Tibial nerve (tissue), 4 donors: ENCODE results near the gene ALDH3B1. TPM values are rescaled to one million over a fixed set of nuclear protein-coding genes. Genes with fewer than 3 reads are reported as not detected.
A peak's percentile ranks its signal among the peaks of the same experiment; 100 is the strongest.

Source experiments
- DNase-seq, 2 donors: peaks; one replicate each; pipeline ENCODE4 v3.0.0-alpha.2; 2019; ENCODE audit warnings: low spot score in 2 of 2
- H3K27ac ChIP-seq, 4 donors: fragments of 200-600 bp; sonication (generic) in 3 of 4; one replicate each; pipeline ENCODE4 v1.5.1; 2017 to 2019; ENCODE audit warnings: mild to moderate bottlenecking in 1 of 4
- H3K27me3 ChIP-seq, 2 donors: fragments of 200-600 bp; sonication (generic) in 1 of 2; one replicate each; pipeline versions ENCODE4 v1.5.1 to v1.6.0; 2017 to 2019
- H3K36me3 ChIP-seq, 3 donors: fragments of 200-600 bp; sonication (generic); one replicate each; pipeline ENCODE4 v1.5.1; 2018 to 2019
- H3K4me1 ChIP-seq, 4 donors: fragments of 200-600 bp; sonication (generic) in 3 of 4; one replicate each; pipeline ENCODE4 v1.5.1; 2017 to 2019
- H3K4me3 ChIP-seq, 4 donors: fragments of 200-600 bp; sonication (generic) in 3 of 4; one replicate each; pipeline ENCODE4 v1.5.1; 2017 to 2019; ENCODE audit warnings: mild to moderate bottlenecking in 1 of 4, moderate library complexity in 1 of 4
- H3K9me3 ChIP-seq, 4 donors: fragments of 200-600 bp; sonication (generic) in 3 of 4; one replicate each; pipeline ENCODE4 v1.5.1; 2017 to 2019
- CTCF ChIP-seq, 5 experiments: fragments of 200-600 bp in 3 of 5; fragments of 450-650 bp in 2 of 5; sonication (generic) in 3 of 5; IDR thresholded peaks; one replicate each; pipeline ENCODE4 v1.5.1; 2016 to 2019; ENCODE audit warnings: antibody characterized with exemption in 5 of 5, mild to moderate bottlenecking in 3 of 5, moderate library complexity in 2 of 5
- EP300 ChIP-seq, 2 donors: sonication (generic); formaldehyde crosslinking; IDR thresholded peaks; one replicate each; pipeline ENCODE4 v1.6.1; 2017; ENCODE audit warnings: antibody characterized with exemption in 2 of 2, mild to moderate bottlenecking in 1 of 2
- POLR2A ChIP-seq, 2 donors: fragments of 450-650 bp; IDR thresholded peaks; one replicate each; pipeline ENCODE4 v1.6.1; 2017; ENCODE audit warnings: antibody characterized with exemption in 2 of 2, mild to moderate bottlenecking in 2 of 2, moderate library complexity in 2 of 2
- WGBS, 2 donors: methylation state at CpG; one replicate each; pipeline ENCODE4 v1.1.5; 2018; 5-methylcytosine and 5-hydroxymethylcytosine counted together
- small RNA-seq: library from RNA; depleted of rRNA; stranded (forward); fragments of <200 nt; gene quantifications from one replicate; pipeline ENCODE3, GENCODE V24; 2016
- total RNA-seq, 4 donors: library from RNA; depleted of rRNA; stranded (reverse); fragments of >200 nt; gene quantifications; one replicate each; pipeline ENCODE4 v1.1.0, GENCODE V29; 2016

The ALDH3B1 gene
- total RNA-seq, 4 donors from 2014 or later, result 80.4 to 137 (median 91.8) TPM

DNA sequence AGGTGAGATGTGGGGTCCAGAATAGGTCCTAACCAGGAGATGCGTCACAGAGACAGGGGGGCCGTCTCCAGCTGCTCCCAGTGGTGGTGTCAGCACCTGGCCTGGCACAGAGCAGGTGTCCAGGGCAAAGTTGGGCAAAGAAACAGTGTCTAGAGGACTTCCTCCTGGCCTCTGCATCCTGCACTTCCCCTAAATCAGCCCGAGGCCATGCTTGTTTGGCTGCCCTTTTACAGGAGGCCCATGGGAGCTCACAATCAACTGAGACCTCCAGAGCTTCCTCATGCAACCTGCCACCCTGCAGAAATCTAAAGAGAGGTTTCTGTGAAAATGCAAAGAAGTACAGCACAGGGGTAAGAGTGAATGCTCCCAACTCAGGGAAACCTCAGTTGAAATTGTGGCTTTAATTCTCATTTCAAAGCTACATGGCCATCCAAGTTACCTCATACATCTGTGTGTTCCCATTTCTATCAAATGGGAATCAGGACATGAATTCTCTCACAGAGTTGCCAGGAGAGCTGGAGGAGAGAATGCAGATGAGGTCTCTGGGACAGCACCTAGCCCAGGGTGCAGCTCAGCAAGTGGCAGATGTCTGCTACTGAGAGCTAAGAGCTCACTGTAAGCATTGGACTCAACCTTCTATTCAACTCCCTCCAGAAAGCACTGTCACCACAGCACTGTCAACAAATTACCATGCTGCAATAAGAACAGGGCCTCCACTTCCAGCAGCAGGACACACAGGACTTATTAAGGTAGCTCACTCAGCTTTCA, 61.3 kb downstream of the ALDH3B1 start:
- TF ChIP-seq CTCF (IDR thresholded peaks at IDR 0.05) (no peak), POLR2A (IDR thresholded peaks at IDR 0.05) (no peak), EP300 (IDR thresholded peaks at IDR 0.05) (no peak)
- no peak for DNase-seq
- WGBS, 2 donors, result 77 to 83% methylated on average over 3 of the region's 3 CpGs
- no peak overlapping the region for H3K27ac ChIP-seq
- no peaks in the 10 kb centered on the region for H3K4me1 ChIP-seq
- H3K27me3 ChIP-seq, result no peaks in the 10 kb centered on the region
- peaks cover 0 to 84% (median 0%) of the 10 kb centered on the region in 3 donors for H3K36me3 ChIP-seq
- H3K4me3 ChIP-seq, result no peak overlapping the region
- H3K9me3 ChIP-seq, result no peaks in the 10 kb centered on the region

DNA sequence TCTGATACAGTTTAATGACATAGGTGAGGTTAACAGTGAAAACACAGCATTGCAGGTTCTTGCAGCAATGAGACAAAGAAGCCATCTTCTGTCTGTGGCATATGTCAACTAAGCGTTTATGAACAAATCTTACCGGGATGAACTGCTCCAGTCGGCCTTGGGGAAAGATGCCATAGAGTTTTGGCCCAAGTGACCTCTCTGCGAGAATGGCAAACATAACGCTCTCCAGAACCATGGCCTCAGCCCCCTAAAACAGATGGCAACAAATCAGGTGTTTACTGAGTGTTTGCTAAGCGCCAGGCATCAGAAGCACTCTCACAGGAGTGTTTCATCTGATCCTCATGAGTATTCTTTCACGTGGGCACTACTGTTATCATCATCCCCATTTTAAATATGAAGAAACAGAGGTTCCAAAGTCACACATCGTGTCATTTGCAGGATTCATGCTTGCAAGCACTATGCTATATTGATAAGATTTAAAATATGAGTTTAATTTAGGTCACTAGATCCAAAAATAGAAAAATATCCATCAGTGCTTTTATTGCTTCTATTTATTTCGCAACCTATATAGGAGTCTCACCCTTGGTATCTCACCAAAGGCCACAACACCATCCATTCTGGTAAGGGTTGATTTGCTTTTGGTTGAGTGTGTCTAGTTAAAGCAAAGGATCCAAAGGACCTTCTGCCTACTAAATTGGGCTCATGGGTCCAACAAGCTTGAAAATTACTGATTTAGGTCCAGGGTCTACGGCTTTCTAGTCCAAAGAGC, 64.6 kb downstream of the ALDH3B1 start:
- Histone ChIP-seq H3K4me1 (no peaks in the 10 kb centered on the region), H3K36me3 (peaks cover 0 to 70% (median 0%) of the 10 kb centered on the region in 3 donors)
- 82 to 88% methylated on average over 10 of the region's 10 CpGs for WGBS, 2 donors

GRCh38 chr11:68076371-68077042, 66.4 kb downstream of the ALDH3B1 start:
- Histone ChIP-seq H3K27ac (no peak overlapping the region), H3K27me3 (no peaks in the 10 kb centered on the region), H3K4me3 (no peak overlapping the region), H3K9me3 (no peaks in the 10 kb centered on the region), H3K36me3 (peaks cover 0 to 67% (median 0%) of the 10 kb centered on the region in 3 donors), H3K4me1 (no peaks in the 10 kb centered on the region)
- WGBS, 2 donors, result 76 to 82% methylated on average over 11 of the region's 11 CpGs
- no peak for DNase-seq
- peak in 1 of 5 experiments; percentile 10 for TF ChIP-seq CTCF (IDR thresholded peaks at IDR 0.05)
- no peak for TF ChIP-seq POLR2A (IDR thresholded peaks at IDR 0.05)
- no peak for TF ChIP-seq EP300 (IDR thresholded peaks at IDR 0.05)

More for the DNA sequence above, 64.6 kb downstream of the ALDH3B1 start:
- Histone ChIP-seq H3K4me3 (no peak overlapping the region), H3K9me3 (no peaks in the 10 kb centered on the region), H3K27me3 (no peaks in the 10 kb centered on the region), H3K27ac (no peak overlapping the region)
- TF ChIP-seq CTCF (IDR thresholded peaks at IDR 0.05) (no peak), POLR2A (IDR thresholded peaks at IDR 0.05) (no peak), EP300 (IDR thresholded peaks at IDR 0.05) (no peak)
- no peak for DNase-seq

- H3K4me1 ChIP-seq, result no peaks in the 10 kb centered on the region
- DNase-seq, result no peak
- H3K27ac ChIP-seq, result no peak overlapping the region
- TF ChIP-seq POLR2A (IDR thresholded peaks at IDR 0.05) (no peak), EP300 (IDR thresholded peaks at IDR 0.05) (no peak), CTCF (IDR thresholded peaks at IDR 0.05) (no peak)
- H3K36me3 ChIP-seq, result peaks cover 0 to 55% (median 0%) of the 10 kb centered on the region in 3 donors
- no peaks in the 10 kb centered on the region for H3K27me3 ChIP-seq
- whole genome bisulfite sequencing, 2 donors, result 69 to 77% methylated on average over 8 of the region's 8 CpGs
- H3K9me3 ChIP-seq, result no peaks in the 10 kb centered on the region
- no peak overlapping the region for H3K4me3 ChIP-seq
These were observed 67.8 kb downstream of the ALDH3B1 start for GRCh38 chr11:68077617-68078582.

Small RNA genes within 50 kb of the gene (small RNA-seq; reads per million reads assigned to genes)
- not detected for gene MIR6753

Other genes starting within 250 kb of the ALDH3B1 start
- 10 to 100 TPM; 43.5 to 75.9 (median 44.2) TPM for gene UNC93B1, start 6.2 kb upstream of the ALDH3B1 start, total RNA-seq
- 100 to 1,000 TPM; 143 to 205 (median 180) TPM for gene NDUFS8, start 20.4 kb downstream of the ALDH3B1 start, total RNA-seq
- 100 to 1,000 TPM; 142 to 439 (median 183) TPM for gene TCIRG1, start 28.7 kb downstream of the ALDH3B1 start, total RNA-seq
- 10 to 100 TPM; 53.7 to 83.9 (median 78.0) TPM for gene CHKA, start 111.1 kb downstream of the ALDH3B1 start, total RNA-seq
- gene KMT5B, start 203.0 kb downstream of the ALDH3B1 start, total RNA-seq, result 10 to 100 TPM; 25.5 to 47.1 (median 40.3) TPM